Germinal center (tissue), 1 donor: ENCODE measurements around the gene ACSS3.

Experiments
- DNase-seq: peaks from one replicate; pipeline ENCODE4 v3.0.0; 2012; ENCODE audit warnings: mixed read lengths, low spot score

The ACSS3 gene

DNA sequence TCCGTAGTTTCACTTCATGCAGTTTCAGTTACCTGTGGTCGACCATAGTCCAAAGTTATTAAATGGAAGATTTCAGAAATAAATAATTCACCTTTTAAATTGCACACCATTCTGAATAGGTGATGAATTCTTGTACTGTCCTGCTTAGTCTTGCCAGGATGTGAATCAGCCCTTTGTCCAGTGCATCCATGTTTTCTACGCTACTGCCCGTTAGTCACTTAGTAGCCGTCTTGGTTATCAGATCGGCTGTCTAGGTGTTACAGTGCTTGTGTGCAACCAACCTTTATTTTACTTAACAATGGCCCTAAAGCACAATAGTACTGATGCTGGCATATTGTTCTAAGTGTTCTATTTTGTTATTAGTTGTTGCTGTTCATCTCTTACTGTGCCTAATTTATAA, 146.7 kb downstream of the ACSS3 start:
- no peak for DNase-seq

DNA sequence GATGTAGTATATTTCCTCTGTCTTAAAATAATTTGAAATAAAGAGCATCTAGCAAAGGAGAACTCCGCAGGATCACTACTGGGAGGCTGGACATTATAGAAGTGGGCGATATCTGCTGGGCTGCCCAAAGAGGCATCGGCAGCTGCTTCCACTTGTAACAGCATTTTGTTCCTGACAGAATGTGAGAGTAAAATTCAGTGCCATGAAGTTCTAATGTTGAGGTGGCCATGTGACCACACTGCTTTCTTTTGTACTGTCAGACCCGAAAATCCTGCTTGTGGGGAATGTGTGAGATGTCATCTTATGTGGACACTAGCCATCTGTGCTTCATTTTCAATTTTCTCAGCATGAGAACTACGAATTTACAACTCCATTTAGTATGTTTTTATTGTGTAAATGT, 151.9 kb downstream of the ACSS3 start:
- DNase-seq, result no peak

DNA sequence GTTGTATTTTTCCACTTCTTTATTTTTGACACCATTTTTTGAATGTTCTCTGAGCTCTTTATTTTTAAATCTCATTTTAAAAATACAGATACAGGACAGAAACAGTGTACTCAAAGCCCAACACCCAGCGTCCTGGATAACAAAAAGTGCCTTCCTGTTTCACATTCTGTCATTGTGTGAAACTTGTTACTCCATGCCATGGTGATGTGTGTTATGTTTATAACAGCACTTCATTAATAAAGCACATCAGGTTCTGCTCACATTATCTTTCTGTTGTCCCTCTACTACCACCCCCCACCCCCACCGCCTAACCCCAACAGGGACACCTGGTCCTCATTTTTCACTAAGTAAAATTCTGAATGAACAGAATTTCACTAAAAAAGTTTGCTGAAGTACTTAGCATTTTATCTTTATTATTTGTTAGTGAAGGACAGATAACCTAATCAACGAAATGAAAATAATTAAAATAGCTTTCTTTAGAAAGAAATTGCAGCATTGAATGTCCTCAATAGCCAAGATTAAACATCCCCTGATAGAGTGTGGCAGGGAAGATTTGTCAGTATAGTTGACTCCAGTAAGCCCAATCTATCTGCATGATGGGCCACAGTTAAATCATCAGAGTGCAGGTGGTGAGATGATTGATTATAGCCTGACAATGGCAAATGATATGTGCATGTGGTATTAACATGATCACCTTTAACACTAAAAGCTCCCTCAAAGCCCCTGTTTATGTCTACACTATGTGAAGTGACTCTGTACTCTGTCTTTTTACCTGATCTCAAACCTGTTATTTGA, 153.9 kb downstream of the ACSS3 start:
- no peak for DNase-seq

DNA sequence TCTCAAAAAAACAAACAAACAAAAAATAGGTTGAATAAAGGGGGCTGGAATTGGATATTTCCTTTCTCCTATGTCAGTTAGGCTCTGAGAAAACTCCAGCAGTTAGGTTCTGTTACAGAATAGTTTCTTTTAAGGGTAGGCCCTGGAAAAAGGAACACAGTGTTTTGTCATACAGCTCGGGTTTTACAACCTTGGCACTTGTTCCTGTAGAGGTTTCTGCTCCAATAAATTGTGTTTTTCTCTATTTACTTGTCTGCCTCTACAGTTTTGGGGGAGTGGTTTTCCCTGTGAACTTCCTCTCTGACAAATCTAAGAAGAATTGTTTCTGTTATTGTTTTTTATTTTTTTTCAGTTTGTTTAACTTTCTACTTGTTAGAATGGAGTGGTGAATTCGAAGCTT, 167.6 kb downstream of the ACSS3 start:
- DNase-seq, result no peak

DNA sequence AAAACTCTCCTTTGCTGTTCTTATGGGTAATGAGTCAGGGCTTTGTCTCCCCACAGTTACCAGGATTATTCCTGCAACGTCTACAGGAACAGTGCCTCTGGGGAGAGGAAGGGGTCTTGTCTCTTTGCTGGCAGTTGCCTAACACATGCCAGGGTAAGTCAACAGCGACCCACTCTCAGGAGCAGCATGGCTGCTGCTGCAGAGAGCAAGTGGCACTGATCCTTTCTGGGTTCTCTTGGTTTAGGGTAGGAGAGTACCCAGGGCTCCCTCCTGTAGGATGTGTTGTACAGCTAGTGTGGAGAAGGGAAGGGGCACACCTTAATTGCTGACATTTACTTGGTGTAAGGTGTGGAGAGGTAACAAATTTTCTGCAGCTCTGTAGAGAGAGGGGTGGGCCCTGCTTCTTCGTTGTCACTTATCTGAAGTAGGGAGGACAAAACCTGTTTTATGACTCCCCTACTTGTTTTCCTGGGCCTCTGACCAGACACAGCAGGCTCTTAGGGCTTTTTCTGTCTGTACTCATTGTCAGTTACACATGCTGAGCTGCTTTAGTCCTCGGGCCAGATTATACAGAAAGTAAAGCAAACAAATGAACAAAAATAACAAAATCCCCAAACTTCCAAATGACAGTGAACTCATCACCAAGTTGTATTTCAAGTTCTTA, 168.2 kb downstream of the ACSS3 start:
- no peak for DNase-seq

DNA sequence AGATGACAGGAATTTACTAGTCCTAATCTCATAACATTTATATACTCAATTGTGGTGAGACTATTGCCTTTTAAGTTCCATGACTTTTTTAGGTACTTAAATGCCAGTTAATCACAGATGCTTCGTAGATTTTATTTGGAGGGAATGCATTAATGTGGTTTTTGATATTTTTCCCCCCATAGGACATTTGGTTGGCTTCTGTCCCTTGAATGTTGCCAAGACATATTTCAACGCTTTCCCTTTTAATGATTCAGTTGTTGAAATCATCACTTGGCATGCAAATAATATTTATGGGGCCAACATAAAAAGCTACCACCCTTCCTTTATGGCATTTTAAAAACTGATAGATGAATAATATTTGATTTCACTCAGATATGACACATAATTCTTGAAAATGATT, 172.1 kb downstream of the ACSS3 start:
- no peak for DNase-seq

DNA sequence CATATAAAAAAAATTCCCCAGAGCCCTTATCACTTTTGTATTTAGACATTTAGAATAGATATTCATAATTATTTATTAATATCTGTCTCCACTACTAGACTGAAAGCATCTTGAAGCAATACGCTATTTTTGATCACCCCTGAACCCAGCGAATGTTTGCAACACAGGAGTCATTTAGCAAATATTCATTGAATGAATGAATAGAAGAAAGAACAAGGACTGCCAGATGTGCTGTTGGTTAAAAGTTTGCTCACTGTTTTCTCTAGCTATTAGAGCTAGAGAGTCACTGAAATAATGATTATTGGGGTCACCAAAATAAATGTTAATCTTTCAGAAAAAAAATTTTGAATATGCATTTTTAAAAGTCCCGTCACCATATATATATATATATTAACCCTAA, 174.3 kb downstream of the ACSS3 start:
- DNase-seq, result no peak

DNA sequence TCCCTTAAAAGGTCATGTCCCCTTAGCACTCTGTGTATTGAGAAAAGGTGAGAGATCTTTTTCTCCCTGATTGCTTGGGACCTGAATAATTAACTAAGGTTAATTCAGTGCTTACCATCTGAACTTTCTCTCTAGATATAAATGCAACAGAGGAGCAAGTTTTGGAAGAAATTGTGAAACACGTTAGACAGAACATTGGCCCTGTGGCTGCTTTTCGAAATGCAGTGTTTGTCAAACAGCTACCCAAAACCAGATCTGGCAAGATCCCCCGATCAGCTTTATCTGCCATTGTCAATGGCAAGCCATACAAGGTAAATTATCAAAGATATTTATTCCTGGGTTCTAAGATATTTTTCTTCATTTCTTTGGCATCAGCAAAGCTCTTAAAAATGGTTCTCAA, 175.5 kb downstream of the ACSS3 start:
- DNase-seq, result no peak

DNA sequence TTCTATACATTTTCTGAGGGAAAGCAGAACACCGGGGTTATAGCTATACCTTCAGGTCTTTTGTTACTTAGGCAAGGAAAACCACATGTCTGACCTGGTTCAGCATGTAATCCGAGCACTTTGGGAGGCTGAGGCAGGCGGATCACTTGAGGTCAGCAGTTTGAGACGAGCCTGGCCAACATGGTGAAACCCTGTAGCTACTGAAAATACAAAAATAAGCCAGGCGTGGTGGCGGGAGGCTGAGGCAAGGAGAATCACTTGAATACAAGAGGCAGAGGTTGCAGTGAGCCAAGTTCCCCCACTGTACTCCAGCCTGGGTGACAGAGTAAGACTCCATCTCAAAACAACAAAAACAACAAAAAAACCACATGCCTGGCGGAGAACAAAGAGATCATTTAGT, 177.6 kb downstream of the ACSS3 start:
- no peak for DNase-seq

DNA sequence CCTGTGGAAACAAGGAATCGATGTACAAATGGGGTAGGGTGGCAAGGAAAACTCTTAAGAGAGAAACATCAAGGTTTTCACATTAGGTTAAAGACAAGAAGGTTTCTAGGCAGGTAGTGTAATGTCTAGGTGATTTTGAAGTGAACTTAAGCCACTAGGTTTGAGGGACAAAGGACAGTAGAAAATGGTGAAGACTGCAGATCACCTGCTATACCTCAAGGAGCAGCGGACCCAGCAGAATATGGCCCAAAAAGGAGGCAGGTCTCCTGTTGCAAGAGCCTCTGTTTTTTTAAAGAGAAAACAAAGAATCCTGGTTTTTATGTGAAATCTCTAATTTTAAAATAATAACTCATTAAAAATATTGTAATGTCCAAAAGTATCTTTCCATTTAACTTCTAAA, 178.1 kb downstream of the ACSS3 start:
- no peak for DNase-seq

DNA sequence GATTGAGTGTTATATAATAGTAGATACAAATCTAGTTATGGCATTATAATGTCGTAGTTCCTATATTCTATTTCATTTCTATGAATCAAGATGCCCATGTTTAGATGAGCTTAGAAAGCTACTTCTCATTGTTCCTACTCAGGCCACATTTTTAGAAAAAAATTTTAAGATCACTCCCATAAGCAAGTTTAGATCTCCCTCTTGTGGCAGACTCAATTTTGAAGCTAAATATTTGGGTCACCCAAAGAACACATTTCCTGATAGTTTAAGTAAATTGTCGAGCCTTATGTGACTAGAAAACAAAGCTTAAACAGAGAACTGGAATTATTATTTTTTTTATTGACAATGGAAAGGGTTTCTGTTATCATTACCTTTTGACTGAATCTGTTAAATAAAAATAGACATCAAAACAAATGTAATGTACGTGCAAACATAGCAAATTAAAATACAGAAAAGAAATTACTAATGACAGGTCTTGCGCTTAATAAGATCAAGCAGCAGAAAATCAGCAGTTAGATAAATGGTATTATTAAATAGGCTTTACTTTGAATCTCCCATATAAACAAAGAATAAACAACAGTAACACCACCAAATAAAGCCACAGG, 180.2 kb downstream of the ACSS3 start:
- no peak for DNase-seq

DNA sequence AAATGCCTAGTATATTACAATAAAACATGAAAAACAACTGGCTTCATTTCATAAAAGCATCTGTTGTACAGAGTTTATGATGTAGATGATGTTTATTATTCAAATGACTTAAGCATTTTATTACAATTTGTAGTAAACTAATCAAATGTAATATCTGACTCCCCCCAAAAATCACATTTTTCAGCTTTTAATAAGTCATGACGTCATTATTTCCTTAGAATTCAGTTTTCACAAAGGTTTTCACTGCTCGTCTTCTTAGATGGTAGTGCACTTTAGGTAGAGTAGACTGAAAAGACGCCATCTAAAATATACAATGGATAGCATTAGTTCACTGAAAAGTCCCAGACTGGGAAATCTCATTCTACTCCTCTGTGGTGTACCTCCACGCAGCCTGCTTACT, 181.5 kb downstream of the ACSS3 start:
- DNase-seq, result no peak

DNA sequence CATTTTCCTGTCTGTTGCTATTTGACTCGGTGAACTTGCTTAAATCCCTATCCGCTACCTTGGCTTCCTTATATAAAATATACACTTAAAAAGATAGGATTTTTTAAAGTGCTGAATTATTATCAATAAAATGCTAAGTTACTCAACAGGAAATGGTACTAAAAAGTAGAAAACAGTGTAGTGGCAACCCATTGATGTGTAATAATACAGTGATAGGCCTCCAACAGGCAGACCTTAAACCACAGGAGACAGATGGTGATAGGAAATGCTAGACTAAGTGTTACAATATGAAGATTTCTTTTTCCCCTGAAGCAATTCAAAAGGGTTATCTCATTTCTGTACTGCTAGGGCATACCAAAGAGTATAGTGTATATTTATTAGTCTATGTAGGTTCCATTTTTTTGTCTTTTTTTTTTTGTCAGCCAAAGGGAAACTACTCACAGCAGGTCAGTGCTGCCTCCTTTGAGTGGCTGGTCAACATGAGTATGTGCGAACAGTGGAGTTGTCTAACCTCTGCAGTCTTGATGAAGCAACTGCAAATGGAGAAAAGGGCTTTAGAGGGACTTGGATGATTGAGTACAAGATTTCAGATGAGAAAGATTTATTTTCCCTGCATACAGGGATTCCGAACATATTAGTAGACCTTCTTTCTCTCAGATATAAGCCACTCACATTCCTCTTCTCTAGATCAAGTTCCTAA, 183.8 kb downstream of the ACSS3 start:
- DNase-seq, result no peak

DNA sequence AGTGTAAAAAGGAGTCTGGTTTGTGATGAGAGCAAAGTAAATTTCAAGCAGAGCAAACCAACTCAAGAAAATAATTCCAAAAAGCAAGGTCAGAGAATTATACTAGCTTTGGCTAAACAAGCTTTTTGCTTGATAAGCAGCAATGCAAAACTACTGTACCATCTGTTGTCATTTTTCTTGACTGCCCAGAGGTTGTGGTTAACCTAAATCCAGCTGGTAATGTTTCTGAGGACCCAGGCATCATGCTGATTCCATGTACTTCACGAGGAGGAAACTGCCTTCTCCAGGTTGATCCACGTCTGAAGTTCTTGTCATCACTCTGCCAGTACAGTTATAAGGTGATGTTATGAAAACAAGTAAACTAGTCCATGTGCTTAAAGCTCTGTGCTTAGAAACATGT, 185.2 kb downstream of the ACSS3 start:
- DNase-seq, result no peak

DNA sequence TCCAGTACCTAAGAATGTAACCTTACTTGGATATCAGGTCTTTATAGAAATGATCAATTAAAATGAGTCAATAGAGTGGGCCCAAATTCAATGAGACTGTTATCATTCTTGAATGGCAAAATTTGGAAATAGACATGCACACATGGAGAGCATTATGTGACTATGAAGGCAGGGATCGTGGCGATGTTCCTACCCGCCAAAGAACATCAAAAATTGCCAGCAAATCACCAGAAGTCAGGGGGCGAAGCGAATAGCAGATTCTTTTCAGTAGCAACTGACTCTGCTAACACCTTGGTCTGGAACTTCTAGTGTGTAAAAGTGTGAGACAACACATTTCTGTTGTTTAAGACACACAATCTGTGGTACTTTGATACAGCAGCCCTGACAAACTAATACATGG, 192.5 kb downstream of the ACSS3 start:
- DNase-seq, result no peak

DNA sequence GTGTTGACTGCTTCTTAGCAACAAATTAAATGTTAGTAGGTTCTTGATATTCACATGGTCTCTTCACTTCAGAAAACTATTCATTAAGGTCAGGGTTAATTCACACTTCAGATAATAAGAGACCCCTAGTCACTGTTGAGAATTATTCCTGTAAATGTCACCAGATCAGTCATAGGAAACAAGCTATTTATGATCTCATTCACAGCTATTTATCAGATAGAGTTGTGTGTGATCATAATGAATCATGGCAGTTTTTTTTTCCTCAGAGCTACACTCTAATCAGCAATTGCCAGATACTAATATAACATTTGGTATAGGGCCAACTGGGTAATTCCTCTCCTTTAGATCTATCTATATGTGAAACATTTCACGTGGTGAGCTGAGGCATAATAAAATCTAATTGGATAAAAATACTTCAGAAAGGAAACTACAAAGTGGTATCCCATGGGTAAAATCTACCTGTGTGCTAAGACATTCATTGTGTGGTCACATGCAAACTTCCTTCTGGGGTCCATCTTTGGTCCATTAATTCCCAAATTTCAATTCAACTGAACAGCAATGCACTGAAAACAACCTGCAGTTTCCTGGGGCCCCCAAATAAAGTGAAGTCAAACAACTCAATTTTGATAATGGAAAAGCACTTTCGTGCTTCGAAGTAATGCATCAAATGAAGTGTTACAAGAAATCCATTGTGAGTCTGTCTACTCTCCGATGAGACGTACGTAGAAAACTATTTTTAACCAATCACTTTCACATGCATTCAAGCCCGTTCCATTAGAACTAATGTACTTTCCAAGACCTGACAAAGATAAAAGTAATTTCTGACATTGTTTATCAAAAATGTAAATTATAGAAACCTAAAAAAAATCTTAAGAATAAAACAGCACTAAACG, 197.0 kb downstream of the ACSS3 start:
- no peak for DNase-seq

DNA sequence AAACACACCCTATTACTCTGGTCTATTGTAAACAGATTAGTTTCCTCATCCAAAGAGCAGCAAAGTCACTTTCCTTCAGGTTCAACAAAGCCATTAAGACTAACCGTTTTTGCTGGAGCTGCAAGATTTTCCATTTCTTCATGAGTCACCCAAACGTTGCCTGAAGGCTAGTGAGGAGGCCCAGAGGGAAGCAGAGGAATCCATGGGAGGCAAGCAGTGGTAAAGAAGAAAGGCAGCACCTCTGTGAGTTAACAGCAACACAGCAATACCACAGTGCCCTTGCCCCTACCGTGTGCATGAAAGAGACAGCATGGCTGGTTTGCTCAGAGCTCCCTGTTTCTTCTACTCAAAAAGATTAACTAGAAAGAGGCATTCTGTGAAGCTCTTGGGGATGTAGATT, 206.3 kb downstream of the ACSS3 start:
- no peak for DNase-seq

DNA sequence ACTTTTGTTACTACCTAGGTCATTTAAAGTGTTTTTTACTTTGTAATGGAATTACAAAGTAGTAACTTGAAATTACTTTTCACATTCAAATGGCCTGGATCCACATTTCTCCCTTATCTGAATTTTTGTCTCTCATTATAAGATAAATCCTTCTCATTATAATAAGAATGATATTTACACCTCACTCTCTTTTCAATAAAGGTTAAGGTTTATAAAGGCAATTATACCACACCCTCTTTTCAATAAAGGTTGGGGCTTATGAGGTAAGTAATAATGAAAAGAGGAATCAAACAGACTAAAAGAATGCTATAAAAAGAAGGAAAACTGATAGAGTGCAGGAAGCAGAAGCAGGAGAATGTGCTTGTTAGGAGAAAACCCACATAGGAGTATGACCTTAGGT, 210.8 kb downstream of the ACSS3 start:
- no peak for DNase-seq

DNA sequence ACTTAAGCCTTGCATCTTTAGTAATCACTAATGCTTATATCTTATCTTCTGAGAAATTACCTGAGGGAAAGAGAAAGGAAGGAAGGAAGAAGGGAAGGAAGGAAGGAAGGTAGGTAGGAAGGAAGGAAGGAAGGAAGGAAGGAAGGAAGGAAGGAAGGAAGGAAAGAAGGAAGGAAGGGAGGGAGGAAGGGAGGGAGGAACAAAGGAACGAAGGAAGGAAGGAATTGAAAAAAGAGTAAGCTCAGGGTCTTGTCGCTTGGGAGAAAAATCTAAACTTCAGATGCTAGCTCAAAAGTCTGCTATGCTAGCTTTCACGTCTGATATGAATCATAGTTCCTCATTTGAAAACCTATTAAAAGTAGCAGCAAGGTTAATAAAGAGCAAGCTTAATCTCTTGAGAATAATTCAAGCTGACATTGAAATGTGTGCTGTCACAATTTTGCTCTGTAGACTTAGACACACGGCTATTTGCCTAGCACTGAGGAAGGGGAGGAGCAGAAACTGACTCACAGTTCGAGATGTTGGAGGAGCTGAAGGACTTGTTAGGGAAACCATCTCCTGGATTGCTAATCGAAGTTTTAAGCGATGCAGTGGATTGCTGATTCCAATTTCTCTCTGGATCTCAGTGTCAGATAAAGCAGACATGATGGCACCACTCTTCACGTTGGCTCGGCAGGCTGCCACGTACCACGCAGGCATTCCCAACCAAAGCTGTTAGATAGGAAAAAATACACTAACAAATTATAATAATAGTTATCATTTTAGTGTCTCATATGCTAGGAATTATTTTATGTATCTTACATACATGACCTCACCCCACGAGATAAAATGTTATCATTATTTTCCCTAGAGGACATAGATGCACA, 216.7 kb downstream of the ACSS3 start:
- peak; percentile 28 for DNase-seq

DNA sequence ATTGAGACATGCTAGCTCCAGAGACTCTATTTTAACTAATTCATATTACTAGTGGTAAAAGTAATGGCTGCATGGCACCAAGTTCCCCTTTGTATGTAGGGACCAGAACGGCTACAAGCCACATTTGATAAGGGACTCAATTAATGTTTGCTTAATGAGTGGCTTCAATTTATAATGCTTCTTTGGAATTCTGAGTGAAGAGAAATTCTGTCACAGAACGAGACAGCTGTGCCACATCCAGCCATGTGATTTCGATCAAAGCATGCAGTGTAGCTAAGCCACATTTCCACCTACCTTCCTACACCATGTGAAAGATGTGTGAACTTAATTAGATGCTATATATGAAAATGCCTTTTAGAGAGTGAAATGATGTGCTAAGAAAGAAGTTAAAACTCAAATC, 217.4 kb downstream of the ACSS3 start:
- no peak for DNase-seq
